PC-9 (cell line): Measurements from ENCODE around the gene DLEC1. TPM values are rescaled to one million over a fixed set of nuclear protein-coding genes. Genes with fewer than 3 reads are reported as not detected.

Experiments used
- BruUV-seq: library from RNA; stranded (reverse); fragments of 400-500 nt; replicated peaks from 2 replicates; lab custom pipeline; 2021; lab: Mats Ljungman, UMichigan
- CTCF ChIA-PET: fragments of 300-600 bp; sonication (Branson Sonifier 250); formaldehyde crosslinking; loops from one replicate; lab custom pipeline; 2022; ENCODE audit warnings: antibody characterized with exemption; lab: Charles Lee
- POLR2A ChIA-PET: fragments of 300-600 bp; sonication (Branson Sonifier 250); formaldehyde crosslinking; loops from one replicate; lab custom pipeline; 2022; ENCODE audit warnings: antibody characterized with exemption; ENCODE audit not compliant: unreplicated experiment; lab: Charles Lee
- DNase-seq, 2 experiments: peaks; one replicate each; pipeline versions ENCODE4 v3.0.0 to v3.0.0-alpha.2; 2015 to 2022; ENCODE audit warnings: mixed read lengths in 1 of 2
- H2AFZ ChIP-seq: fragments of 200-600 bp; sonication (generic); 2 replicates; pipeline ENCODE4 v1.8.1; 2017; ENCODE audit warnings: antibody characterized with exemption
- H3F3A ChIP-seq: fragments of 200-600 bp; sonication (generic); 2 replicates; pipeline ENCODE4 v1.8.1; 2017; ENCODE audit warnings: antibody characterized with exemption, mild to moderate bottlenecking, low read depth; ENCODE audit not compliant: insufficient read depth
- H3K27ac ChIP-seq: fragments of 200-600 bp; sonication (generic); 2 replicates; pipeline ENCODE4 v1.6.1; 2016; ENCODE audit warnings: mixed run types
- H3K27me3 ChIP-seq: fragments of 200-600 bp; sonication (generic); 2 replicates; pipeline ENCODE4 v1.6.1; 2016; ENCODE audit warnings: low read depth, mixed run types; ENCODE audit not compliant: insufficient read depth
- H3K36me3 ChIP-seq: fragments of 200-600 bp; sonication (generic); 2 replicates; pipeline ENCODE4 v1.6.1; 2016; ENCODE audit warnings: low read depth, mixed run types
- H3K4me1 ChIP-seq: fragments of 200-600 bp; sonication (generic); replicated peaks from 2 replicates; pipeline ENCODE4 v1.6.1; 2016; ENCODE audit warnings: mixed run types; ENCODE audit not compliant: insufficient read depth
- H3K4me2 ChIP-seq: fragments of 200-600 bp; sonication (generic); 2 replicates; pipeline ENCODE4 v1.6.1; 2017; ENCODE audit warnings: mixed run types
- H3K4me3 ChIP-seq: fragments of 200-600 bp; sonication (generic); 2 replicates; pipeline ENCODE4 v1.6.1; 2016; ENCODE audit warnings: mixed run types
- H3K79me2 ChIP-seq: fragments of 200-600 bp; sonication (generic); 2 replicates; pipeline ENCODE4 v1.6.1; 2017; ENCODE audit warnings: low read depth, mixed run types
- H3K9me2 ChIP-seq: fragments of 200-600 bp; sonication (generic); 2 replicates; pipeline ENCODE4 v1.8.1; 2017; ENCODE audit warnings: mild to moderate bottlenecking; ENCODE audit not compliant: insufficient read depth
- H3K9me3 ChIP-seq: fragments of 200-600 bp; sonication (generic); 2 replicates; pipeline ENCODE4 v1.8.1; 2016; ENCODE audit warnings: low read depth; ENCODE audit not compliant: insufficient read depth
- H4K20me1 ChIP-seq: fragments of 200-600 bp; sonication (generic); 2 replicates; pipeline ENCODE4 v1.8.1; 2017; ENCODE audit not compliant: insufficient read depth
- EZH2 ChIP-seq: fragments of 200-600 bp; sonication (generic); IDR thresholded peaks from 2 replicates; pipeline ENCODE4 v1.8.0; 2017; ENCODE audit warnings: antibody characterized with exemption, low read depth
- intact Hi-C: fragments of 100-400 bp; cut with micrococcal nuclease; formaldehyde crosslinking; loops from one replicate; pipeline ENCODE4 v1.10.0; 2022; ENCODE audit not compliant: unreplicated experiment
- total RNA-seq: library from RNA; stranded (reverse); gene quantifications from 2 replicates; pipeline ENCODE4 v1.2.3, GENCODE V29; 2021
- TF ChIP-seq, protein P1 (sequence below): fragments of 200-600 bp; sonication (generic); conservative IDR thresholded peaks from 2 replicates; pipeline ENCODE4 v1.6.1; 2017; ENCODE audit warnings: mixed run types, antibody characterized with exemption, mild to moderate bottlenecking, moderate library complexity

DLEC1 gene
- total RNA-seq, 1 experiment from 2014 or later, result 0.35 TPM

DNA sequence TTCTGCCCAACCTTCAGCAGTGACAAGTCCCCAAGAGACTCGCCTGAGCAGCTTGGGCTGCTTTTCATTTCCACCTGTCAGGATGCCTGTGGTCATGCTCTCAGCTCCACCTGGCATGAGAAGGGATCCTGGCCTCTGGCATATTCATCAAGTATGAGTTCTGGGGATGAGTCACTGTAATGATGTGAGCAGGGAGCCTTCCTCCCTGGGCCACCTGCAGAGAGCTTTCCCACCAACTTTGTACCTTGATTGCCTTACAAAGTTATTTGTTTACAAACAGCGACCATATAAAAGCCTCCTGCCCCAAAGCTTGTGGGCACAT, 102.9 kb downstream of the DLEC1 start:
- CTCF ChIA-PET, result interaction anchor here (0.7 kb wide), 1 partner anchor 22 kb away, joined by 5 read pairs; no protein-coding TSS in a partner anchor
- H3F3A ChIP-seq, result peaks cover 31% of the 10 kb centered on the region; the same call in 1 of the 2 replicates
- BruUV-seq, result no TSS peak
- H3K9me3 ChIP-seq, result peaks cover 6% of the 10 kb centered on the region; the same call in 1 of the 2 replicates
- TF ChIP-seq, protein P1, sequence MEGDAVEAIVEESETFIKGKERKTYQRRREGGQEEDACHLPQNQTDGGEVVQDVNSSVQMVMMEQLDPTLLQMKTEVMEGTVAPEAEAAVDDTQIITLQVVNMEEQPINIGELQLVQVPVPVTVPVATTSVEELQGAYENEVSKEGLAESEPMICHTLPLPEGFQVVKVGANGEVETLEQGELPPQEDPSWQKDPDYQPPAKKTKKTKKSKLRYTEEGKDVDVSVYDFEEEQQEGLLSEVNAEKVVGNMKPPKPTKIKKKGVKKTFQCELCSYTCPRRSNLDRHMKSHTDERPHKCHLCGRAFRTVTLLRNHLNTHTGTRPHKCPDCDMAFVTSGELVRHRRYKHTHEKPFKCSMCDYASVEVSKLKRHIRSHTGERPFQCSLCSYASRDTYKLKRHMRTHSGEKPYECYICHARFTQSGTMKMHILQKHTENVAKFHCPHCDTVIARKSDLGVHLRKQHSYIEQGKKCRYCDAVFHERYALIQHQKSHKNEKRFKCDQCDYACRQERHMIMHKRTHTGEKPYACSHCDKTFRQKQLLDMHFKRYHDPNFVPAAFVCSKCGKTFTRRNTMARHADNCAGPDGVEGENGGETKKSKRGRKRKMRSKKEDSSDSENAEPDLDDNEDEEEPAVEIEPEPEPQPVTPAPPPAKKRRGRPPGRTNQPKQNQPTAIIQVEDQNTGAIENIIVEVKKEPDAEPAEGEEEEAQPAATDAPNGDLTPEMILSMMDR, result no peak
- TF ChIP-seq EZH2, result no peak
- peak overlapping the region; percentile 56 for H3K27ac ChIP-seq
- no peaks in the 10 kb centered on the region for H3K9me2 ChIP-seq
- no peaks in the 10 kb centered on the region for H3K27me3 ChIP-seq
- H3K4me1 ChIP-seq, result peaks cover 40% of the 10 kb centered on the region
- no peaks in the 10 kb centered on the region for H3K36me3 ChIP-seq
- H3K4me3 ChIP-seq, result no peak overlapping the region
- H2AFZ ChIP-seq, result no peak overlapping the region
- H3K79me2 ChIP-seq, result peaks cover 13% of the 10 kb centered on the region
- DNase-seq, result peak; percentile 74 to 94
- POLR2A ChIA-PET, result interaction anchor here (0.6 to 0.7 kb wide), 3 partner anchors 8 to 1036 kb away, joined by 3 to 6 read pairs (median 4); partner anchors contain the start of gene OXSR1
- H4K20me1 ChIP-seq, result no peaks in the 10 kb centered on the region
- peak overlapping the region; percentile 58 for H3K4me2 ChIP-seq
- intact Hi-C loops, result loop anchor here (1.0 kb wide), 1 partner anchor 10 kb away; no protein-coding TSS in a partner anchor

DNA sequence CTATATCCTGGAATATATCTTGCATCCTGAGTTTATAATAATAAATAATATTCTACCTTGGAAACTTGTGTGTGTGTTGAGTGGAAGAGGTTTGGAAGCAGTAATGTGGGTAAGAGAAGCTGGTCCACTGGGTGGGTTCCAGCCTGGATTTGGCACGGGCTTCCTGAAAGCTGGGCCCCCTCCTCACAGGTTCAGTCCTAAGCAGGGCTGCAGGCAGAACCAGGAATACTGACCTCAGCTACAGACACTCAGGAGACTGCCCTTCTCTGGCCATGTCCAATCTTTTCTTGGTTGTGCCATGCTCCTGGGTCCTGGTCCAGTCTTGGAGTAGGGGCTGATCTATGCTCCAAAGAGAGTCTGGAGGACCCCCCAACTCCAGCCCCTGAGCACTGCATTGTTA, 104.0 kb downstream of the DLEC1 start:
- ChIA-PET POLR2A (no interaction called here), CTCF (no interaction called here)
- no peaks in the 10 kb centered on the region for H4K20me1 ChIP-seq
- no peak overlapping the region for H3K4me2 ChIP-seq
- TF ChIP-seq, protein P1, result no peak
- no peak for TF ChIP-seq EZH2
- H2AFZ ChIP-seq, result no peak overlapping the region
- peaks cover 13% of the 10 kb centered on the region for H3K79me2 ChIP-seq
- H3F3A ChIP-seq, result peaks cover 24% of the 10 kb centered on the region; the same call in 1 of the 2 replicates
- H3K27ac ChIP-seq, result no peak overlapping the region
- H3K4me1 ChIP-seq, result peaks cover 35% of the 10 kb centered on the region
- DNase-seq, result no peak
- no peak overlapping the region for H3K4me3 ChIP-seq
- no peaks in the 10 kb centered on the region for H3K27me3 ChIP-seq
- no peaks in the 10 kb centered on the region for H3K36me3 ChIP-seq
- H3K9me3 ChIP-seq, result peaks cover 12% of the 10 kb centered on the region; the same call in 1 of the 2 replicates
- no TSS peak for BruUV-seq
- H3K9me2 ChIP-seq, result no peaks in the 10 kb centered on the region
- intact Hi-C loops, result loop anchor here (1.0 kb wide), 1 partner anchor 9 kb away; no protein-coding TSS in a partner anchor

DNA sequence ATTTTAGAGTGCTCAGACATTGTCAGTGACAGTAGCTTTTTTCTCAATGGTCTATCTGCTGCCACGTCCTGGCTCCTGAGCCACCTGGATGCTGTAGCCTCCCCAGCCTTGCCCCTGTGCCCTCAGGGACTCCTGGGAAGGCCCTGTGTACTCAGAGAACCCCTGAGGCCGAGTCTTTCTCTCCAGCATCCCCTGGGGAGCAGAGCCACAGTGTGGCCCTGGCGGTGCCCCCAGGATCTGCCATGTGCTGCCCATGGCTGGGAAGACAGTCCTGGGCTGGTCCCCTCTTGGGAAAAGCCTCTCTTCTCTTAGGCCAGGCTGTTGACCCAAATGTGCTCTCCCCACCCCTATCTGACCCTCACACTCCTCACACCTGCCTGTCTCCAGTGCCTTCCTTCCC, 104.5 kb downstream of the DLEC1 start:
- peaks cover 32% of the 10 kb centered on the region for H3K4me1 ChIP-seq
- H3K36me3 ChIP-seq, result no peaks in the 10 kb centered on the region
- H3K9me2 ChIP-seq, result no peaks in the 10 kb centered on the region
- no peak overlapping the region for H3K4me2 ChIP-seq
- no peaks in the 10 kb centered on the region for H3K27me3 ChIP-seq
- CTCF ChIA-PET, result no interaction called here
- no TSS peak for BruUV-seq
- no peak for DNase-seq
- H3F3A ChIP-seq, result peaks cover 22% of the 10 kb centered on the region; the same call in 1 of the 2 replicates
- POLR2A ChIA-PET, result no interaction called here
- no peaks in the 10 kb centered on the region for H4K20me1 ChIP-seq
- H3K79me2 ChIP-seq, result peaks cover 13% of the 10 kb centered on the region
- TF ChIP-seq, protein P1, result no peak
- TF ChIP-seq EZH2, result no peak
- no peak overlapping the region for H3K4me3 ChIP-seq
- no peak overlapping the region for H2AFZ ChIP-seq
- peaks cover 12% of the 10 kb centered on the region; the same call in 1 of the 2 replicates for H3K9me3 ChIP-seq
- H3K27ac ChIP-seq, result no peak overlapping the region
- intact Hi-C loops, result no loop called here
